Kasumi-1 (cell line): ENCODE measurements around the gene CSHL1.
A peak's percentile ranks its signal among the peaks of the same experiment; 100 is the strongest.
"Not testable (repeated sequence)": the region's sequence is repeated elsewhere in the genome, so short reads cannot be mapped to it uniquely, and the experiment has no call there.

Source experiments
- DNase-seq, 2 experiments: peaks; one replicate each; lab custom pipeline; 2025; lab: John Stamatoyannopoulos, UW

CSHL1 gene

DNA sequence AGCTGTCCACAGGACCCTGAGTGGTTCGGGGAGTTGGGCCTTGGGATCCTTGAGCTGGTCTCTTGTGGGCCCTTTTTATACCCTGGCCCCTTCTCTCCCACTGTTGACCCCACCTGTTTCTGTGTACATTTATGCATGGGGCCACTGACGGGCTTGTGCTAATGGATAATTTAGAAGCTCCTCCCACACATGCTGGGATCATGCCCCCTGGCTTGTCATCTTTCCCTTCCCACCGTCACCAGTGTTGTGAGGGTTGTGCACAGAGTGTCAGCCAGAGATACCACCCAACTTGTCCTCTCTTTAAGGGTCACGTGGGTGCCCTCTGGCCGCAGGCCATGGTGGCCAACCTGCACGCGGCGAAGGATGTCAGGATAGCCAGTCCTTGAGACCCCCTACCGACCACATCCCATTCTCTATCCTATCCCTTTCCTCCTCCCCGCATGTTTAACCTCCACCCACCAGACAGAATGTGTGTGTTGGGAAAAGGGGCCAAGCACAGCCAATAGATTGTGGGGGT lies 7.8 kb upstream of the CSHL1 start, which contains the start of gene GH1:
Gene GH1 (minus strand): TSS at position 51 of the 517 bp plus-strand sequence. CDS start 63 bp downstream, outside the sequence.
- not testable (repeated sequence) for DNase-seq

DNA sequence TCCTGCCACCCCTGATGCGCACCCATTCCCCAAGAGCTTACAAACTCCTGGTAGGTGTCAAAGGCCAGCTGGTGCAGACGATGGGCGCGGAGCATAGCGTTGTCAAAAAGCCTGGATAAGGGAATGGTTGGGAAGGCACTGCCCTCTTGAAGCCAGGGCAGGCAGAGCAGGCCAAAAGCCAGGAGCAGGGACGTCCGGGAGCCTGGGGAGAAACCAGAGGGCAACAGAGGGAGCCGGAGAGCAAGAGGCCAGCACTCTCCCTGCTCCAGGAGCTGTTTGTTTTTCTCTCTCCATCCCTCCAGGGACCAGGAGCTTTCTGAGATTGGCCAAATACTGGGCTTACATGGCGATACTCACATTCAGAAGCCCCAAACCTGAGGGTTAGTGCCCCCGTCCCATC lies 7.2 kb upstream of the CSHL1 start:
- no peak for DNase-seq

DNA sequence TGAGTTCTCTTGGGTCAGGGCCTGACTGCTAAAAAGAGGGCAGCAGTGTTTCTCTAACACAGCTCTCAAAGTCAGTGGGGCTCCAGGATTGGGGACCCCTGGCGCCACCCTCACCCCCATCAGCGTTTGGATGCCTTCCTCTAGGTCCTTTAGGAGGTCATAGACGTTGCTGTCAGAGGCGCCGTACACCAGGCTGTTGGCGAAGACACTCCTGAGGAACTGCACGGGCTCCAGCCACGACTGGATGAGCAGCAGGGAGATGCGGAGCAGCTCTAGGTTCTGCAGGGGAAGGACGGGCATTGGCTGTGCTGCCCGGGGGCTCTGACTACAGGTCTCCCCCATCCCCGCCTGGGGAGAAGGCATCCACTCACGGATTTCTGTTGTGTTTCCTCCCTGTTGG lies 6.6 kb upstream of the CSHL1 start:
- no peak for DNase-seq

DNA sequence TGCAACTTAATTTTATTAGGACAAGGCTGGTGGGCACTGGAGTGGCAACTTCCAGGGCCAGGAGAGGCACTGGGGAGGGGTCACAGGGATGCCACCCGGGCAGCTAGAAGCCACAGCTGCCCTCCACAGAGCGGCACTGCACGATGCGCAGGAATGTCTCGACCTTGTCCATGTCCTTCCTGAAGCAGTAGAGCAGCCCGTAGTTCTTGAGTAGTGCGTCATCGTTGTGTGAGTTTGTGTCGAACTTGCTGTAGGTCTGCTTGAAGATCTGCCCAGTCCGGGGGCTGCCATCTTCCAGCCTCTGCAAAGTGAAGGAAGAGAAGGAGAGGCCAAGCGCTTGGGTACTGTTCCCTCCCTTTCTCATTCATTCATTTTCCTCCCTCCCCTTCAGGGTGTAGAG lies 6.1 kb upstream of the CSHL1 start:
- not testable (repeated sequence) for DNase-seq

DNA sequence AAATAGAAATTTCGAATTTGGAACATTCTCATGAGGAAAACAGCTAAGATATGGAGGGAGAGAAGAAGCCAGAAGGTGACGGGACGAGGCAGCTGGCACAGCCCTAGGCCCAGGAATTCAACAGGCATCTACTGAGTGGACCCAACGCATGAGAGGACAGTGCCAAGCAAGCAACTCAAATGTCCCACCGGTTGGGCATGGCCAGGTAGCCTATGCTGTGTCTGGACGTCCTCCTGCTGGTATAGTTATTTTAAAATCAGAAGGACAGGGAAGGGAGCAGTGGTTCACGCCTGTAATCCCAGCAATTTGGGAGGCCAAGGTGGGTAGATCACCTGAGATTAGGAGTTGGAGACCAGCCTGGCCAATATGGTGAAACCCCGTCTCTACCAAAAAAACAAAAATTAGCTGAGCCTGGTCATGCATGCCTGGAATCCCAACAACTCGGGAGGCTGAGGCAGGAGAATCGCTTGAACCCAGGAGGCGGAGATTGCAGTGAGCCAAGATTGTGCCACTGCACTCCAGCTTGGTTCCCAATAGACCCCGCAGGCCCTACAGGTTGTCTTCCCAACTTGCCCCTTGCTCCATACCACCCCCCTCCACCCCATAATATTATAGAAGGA lies 5.6 kb upstream of the CSHL1 start:
- DNase-seq, result no peak

DNA sequence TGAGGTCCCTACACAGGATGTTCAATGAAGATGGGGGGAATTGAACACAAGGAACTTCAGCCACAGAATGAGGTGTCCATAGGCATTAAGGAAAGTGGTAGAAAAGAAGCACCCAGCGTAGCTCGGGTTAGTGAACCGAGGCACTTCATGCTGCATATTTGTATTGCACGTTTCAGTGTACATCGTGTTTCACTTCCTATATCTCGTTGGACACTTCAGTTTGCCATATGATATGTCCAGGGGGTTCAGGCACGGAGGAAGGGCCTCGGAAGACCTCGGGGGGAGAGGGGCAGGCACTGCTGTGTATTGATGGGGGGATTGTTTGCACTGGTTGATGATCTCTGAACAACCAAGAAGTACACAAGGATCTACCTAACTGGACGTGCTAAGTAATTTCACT lies 4.7 kb upstream of the CSHL1 start:
- not testable (repeated sequence) for DNase-seq

DNA sequence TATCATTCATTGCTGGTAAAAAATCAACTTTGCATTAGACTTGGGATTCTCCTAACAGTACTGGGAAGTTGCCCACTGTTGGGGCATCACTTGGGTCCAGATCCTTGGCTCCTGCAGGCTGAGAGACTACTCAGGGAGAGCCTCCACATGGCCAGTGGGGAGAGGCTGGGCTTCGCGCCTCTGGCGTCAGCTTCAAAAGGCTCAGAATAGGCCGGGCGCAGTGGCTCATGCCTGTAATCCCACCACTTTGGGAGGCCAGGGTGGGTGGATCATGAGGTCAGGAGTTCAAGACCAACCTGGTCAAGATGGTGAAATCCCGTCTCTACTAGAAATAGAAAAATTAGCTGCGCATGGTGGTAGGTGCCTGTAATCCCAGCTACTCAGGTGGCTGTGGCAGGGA lies 3.4 kb upstream of the CSHL1 start:
- DNase-seq, result no peak

DNA sequence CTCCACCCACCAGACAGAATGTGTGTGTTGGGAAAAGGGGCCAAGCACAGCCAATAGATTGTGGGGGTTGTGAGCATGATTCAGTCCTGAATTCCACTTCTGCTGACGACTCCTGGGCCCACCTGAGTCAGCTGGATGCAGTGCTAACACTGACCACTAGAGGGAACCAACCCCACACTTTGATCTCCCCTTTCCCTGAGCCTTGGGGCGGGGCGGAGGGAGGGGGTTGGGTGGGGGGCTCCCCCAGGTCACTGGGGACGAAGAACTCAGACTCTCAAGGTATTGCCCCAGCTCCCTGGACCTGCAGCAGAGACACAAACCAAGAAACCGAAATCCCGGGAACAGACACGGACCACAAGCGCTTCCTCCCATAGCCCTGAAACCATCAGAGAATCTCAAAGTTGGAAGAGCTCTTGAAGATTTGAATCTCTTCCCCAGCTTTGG lies 621 bp upstream of the CSHL1 start:
- DNase-seq, result peak; percentile 30 to 47

DNA sequence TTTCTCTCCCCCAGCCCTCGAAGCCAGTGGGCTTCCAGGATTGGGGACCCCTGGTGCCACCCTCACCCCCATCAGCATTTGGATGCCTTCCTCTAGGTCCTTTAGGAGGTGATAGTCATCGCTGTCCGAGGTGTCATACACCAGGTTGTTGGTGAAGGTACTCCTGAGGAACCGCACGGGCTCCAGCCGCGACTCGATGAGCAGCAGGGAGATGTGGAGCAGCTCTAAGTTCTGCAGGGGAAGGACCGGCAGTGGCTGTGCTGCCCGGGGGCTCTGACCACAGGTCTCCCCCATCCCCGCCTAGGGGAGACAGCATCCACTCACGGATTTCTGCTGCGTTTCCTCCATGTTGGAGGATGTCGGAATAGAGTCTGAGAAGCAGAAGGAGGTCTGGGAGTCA lies 962 bp downstream of the CSHL1 start:
- DNase-seq, result no peak

DNA sequence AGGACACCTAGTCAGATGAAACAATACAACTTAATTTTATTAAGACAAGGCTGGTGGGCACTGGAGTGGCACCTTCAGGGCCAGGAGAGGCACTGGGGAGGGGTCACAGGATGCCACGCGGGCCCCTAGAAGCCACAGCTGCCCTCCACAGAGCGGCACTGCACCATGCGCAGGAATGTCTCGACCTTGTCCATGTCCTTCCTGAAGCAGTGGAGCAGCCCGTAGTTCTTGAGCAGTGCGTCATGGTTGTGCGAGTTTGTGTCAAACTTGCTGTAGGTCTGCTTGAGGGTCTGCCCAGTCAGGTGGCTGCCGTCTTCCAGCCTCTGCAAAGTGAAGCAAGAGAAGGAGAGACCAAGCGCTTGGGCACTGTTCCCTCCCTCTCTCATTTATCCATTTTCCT lies 1.5 kb downstream of the CSHL1 start:
- not testable (repeated sequence) for DNase-seq

DNA sequence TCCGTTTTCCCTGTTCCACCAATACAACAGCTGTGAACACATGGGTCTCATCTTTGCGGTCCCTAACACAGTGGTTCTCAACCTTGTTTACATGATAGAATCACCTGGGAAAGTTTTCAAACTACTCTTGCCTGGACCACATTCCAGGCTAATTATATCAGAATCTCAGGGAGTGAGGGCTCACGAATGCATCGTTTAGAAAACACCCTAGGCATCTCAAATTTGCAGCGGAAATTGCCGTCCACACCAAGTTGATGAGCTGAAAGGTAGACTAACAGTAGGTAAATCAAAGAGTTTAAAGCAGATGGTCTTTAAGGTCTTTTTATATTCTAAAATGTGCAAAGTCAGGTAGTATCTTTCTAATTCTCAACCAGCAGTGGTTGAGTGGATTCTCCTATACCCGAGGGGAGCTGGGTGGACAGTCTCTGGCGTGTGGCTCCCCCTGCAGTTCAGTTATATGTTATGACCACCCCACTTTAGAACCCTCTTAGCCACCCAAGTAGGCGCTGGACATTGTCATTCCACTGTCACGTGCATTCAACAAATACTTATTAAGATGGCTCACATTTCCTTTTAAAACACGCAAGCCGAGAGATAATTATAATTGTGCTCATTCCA lies 3.8 kb downstream of the CSHL1 start:
- peak; percentile 53 to 57 for DNase-seq

DNA sequence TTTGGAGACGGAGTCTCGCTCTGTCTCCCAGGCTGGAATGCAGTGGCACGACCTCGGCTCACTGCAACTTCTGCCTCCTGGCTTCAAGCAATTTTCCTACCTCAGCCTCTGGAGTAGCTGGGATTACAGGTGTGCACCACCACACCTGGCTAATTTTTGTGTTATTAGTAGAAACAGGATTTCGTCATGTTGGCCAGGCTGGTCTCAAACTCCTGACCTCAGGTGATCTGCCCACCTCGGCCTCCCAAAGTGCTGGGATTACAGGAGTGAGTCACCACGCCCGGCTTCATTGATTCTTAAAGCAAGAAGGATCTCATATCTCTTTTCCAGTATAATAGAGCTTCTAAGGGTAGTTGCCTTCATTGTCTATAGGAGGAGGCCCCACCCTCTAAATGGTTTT lies 6.3 kb downstream of the CSHL1 start:
- DNase-seq, result not testable (repeated sequence)

DNA sequence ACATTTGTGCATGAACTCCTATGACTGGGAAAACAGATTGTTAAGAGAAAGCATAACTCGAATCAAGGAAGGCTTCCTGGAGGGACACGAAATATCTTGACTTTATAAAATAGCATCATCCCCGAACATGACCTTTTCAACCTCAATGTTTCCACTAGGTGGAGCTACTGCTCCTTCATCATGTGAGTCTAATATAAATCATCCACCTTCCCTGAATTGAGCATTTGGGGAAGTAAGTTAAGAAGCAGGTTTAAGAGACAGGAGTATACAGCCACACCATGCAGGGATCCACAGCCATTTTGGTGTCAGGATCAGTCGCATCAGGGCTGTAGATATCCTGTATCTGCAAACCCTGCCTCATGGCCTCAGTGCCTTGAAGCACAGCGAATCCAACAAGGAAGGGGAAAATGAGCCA lies 7.3 kb downstream of the CSHL1 start:
- peak; percentile 41 to 45 for DNase-seq

DNA sequence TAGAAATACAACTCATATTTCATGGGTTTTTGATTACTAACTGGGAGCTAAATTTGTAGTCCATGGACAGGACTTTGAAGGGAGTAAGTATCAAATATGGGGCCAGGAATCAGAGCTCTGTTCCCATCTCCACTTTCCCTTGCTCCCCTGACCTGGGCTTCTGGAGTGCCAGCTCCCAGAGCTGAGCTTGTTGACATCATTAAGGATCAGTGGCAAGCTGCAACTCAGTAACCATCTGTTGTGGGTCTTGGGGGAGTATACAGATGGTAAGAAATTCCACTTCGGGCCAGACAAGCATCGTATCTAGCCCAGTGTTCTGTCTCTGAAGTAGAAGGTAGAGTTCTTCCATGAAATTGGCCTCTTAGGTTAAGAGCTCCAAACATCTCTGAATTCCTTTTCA lies 9.1 kb downstream of the CSHL1 start:
- DNase-seq, result not testable (repeated sequence)

DNA sequence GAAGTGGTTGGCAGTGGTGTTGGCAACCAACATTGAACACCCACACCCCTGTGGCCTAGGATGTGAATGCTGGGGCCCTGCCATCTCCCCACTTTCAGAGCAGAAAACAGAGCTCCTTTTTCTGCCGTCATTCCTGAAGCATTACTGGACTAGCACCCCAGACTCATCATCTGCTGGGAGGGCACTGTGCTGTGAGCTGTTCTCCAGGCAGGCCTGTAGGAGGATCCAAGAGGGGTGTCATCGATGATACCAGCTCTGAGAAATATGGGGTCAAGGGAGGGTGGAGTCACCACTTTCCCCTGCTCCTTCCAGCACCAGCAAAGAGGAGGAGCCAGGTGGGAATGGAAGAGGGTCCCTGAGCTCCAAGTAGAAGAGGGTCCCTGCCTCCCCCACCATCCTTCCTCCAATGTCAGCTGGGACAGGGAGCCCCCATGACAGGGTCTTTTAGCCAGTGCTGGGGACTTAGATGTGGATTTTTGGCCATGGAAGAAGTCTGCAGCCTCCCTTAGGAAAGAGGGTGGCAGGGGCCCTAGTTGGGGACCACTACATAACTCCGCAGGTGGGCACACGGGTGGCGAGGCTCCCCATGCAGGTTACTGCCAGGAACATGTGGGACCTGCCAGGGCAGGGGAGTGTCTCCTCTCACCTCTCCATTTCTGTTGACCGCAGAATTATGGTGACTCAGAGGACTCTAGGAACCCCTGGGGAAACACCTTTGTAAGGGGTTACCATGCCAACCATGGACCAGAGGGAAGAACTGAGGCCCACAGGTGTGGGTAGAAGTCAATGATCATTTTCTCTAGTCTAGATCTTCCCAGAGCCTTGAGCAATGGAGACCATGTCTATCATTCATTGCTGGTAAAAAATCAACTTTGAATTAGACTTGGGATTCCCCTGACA lies 11.9 kb downstream of the CSHL1 start:
- not testable (repeated sequence) for DNase-seq

DNA sequence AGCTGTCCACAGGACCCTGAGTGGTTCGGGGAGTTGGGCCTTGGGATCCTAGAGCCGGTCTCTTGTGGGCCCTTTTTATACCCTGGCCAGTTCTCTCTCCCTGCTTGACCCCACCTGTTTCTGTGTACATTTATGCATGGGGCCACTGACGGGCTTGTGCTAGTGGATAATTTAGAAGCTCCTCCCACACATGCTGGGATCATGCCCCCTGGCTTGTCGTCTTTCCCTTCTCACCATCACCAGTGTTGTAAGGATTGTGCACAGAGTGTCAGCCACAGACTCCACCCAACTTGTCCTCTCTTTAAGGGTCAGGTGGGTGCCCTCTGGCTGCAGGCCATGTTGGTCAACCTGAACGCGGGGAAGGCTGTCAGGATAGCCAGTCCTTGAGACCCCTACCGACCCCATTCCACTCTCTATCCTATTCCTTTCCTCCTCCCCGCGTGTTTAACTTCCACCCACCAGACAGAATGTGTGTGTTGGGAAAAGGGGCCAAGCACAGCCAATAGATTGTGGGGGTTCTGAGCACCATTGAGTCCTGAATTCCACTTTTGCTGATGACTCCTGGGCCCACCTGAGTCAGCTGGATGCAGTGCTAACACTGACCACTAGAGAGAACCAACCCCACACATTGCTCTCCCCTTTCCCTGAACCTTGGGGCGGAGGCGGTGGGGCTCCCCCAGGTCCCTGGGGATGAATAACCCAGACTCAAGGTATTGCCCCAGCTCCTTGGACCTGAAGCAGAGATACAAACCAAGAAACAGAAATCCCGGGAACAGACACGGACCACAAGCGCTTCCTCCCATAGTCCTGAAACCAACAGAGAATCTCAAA lies 14.3 kb downstream of the CSHL1 start, which contains the start of gene CSH1:
Gene CSH1 (minus strand): TSS at position 51 of the 831 bp plus-strand sequence. CDS start 63 bp downstream, outside the sequence.
- DNase-seq, result not testable (repeated sequence)

DNA sequence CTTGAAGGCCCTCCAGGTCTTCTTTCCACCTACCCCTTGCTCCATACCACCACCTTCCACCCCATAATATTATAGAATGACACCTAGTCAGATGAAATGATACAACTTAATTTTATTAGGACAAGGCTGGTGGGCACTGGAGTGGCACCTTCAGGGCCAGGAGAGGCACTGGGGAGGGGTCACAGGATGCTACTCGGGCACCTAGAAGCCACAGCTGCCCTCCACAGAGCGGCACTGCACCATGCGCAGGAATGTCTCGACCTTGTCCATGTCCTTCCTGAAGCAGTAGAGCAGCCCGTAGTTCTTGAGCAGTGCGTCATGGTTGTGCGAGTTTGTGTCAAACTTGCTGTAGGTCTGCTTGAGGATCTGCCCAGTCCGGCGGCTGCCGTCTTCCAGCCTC lies 16.2 kb downstream of the CSHL1 start:
- DNase-seq, result not testable (repeated sequence)

DNA sequence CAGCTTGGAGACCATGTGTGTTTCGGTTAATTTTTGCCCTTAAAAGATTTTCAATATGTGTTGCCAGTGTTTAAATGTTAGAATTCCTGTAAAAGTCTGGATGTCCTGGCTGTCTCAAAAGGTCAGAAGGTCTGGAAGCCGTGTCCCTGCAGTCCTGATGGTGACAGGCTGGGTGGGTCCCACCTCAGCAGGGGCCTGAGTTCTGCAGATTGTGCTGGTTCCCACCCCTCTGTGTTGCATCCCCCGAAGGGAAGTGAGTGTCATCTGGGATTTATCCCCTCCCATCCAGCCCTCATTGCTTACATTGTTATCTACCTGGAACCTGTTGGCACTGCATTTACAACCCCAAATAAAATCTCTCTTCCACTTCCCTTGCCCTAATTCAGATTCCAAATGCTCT lies 17.0 kb downstream of the CSHL1 start:
- DNase-seq, result not testable (repeated sequence)

DNA sequence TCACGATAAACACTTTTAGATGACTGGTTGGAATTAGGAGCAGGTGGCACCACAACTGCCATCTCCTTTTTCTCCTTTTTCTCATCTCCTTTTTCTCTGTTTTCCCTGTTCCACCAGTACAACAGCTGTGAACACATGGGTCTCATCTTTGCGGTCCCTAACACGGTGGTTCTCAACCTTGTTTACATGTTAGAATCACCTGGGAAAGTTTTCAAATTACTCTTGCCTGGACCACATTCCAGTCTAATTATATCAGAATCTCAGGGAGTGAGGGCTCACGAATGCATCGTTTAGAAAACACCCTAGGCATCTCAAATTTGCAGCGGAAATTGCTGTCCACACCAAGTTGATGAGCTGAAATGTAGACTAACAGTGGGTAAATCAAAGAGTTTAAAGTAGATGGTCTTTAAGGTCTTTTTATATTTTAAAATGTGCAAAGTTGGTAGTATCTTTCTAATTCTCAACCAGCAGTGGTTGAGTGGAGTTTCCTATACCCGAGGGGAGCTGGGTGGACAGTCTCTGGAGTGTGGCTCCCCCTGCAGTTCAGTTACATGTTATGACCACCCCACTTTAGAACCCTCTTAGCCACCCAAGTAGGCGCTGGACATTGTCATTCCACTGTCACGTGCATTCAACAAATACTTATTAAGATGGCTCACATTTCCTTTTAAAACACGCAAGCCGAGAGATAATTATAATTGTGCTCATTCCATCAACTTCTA lies 18.6 kb downstream of the CSHL1 start:
- DNase-seq, result not testable (repeated sequence)

DNA sequence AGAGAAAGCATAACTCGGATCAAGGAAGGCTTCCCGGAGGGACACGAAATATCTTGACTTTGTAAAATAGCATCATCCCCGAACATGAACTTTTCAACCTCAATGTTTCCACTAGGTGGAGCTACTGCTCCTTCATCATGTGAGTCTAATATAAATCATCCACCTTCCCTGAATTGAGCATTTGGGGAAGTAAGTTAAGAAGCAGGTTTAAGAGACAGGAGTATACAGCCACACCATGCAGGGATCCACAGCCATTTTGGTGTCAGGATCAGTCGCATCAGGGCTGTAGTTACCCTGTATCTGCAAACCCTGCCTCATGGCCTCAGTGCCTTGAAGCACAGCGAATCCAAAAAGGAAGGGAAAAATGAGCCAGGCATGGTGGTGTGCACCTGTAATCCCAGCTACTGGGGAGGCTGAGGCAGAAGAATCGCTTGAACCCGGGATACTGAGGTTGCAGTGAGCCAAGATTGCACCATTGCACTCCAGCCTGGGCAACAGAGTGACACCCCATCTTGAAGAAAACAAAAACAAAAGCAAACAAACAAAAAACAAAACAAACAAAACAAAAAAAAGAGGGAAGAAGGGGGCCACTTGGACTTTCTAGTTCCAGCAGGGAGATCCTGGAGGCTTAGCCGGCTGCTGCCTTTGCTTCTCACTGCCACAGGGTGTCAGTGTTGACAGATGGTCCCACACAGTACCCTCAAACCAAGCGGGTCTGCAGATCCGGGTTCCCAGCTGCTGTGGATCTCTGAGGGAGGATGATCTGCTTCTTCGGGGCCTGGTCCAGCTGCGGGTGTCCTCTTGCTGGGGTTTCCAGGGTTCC lies 21.8 kb downstream of the CSHL1 start:
- DNase-seq, result peak; percentile 55 to 60
